Measurements from ENCODE around the gene LMF2. TPM values are rescaled to one million over a fixed set of nuclear protein-coding genes. Genes with fewer than 3 reads are reported as not detected.

The LMF2 gene
- total and polyA plus RNA-seq, 2 of the 4 experiments (the other 2 are of a cell fraction) = 16.8 to 82.6 TPM

DNA sequence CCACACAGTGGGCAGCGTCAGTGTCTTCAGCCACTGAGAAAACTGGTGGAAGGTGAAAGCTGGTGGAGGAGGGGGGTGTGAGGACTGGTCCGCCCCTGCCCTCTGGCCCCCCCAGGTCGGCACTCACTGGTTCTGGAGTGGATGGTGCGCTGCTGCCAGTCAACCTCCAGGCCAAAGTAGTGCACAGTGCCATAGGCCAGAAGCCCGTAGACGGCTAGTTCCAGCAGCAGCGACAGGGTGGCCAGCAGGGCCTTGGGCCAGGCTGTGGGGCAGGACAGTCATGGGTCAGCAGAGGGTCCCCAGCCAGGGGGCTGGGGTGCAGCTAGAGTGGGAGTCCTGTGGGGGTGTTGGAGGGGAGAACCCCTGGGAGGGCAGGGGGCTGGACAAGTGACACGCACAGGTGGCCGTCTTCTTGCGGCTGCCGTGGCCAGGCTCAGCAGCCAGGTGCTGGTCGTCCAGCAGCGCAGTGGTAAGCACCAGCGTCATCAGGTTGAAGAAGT, 2.2 kb downstream of the LMF2 start:
- Histone ChIP-seq H3K79me1 (ENCODE audit: low read depth in 1 of 2, low read length in 2 of 2) (peaks cover 8 to 49% of the 10 kb centered on the region in 2 experiments), H4K8ac (ENCODE audit: low read depth in 2 of 2, low read length in 2 of 2) (no peak overlapping the region), H3K18ac (ENCODE audit: low read depth, low read length) (no peak overlapping the region), H2BK15ac (ENCODE audit: low read depth, low read length) (no peak overlapping the region), H3K4ac (ENCODE audit: low read depth, low read length) (no peak overlapping the region), H2AK5ac (ENCODE audit: low read depth, low read length) (no peak overlapping the region), H4K91ac (ENCODE audit: insufficient read depth, low read depth, low read length) (no peak overlapping the region), H2BK20ac (ENCODE audit: low read depth, low read length) (no peak overlapping the region), H3K56ac (ENCODE audit: extremely low read depth, insufficient read depth, low read length) (no peak overlapping the region), H2BK5ac (ENCODE audit: low read depth, low read length, poor library complexity, severe bottlenecking) (no peak overlapping the region), H3K27me3 (ENCODE audit: control insufficient read depth, insufficient read depth, low read length) (no peaks in the 10 kb centered on the region), H3K9ac (ENCODE audit: low read depth, low read length) (no peak overlapping the region), H2AK9ac (replicated peaks; ENCODE audit: low read depth, low read length, poor library complexity) (peak overlapping the region; percentile 26), H3K4me3 (ENCODE audit: insufficient read depth, low read depth, low read length) (no peak overlapping the region), H3K27ac (ENCODE audit: insufficient read depth, low read length) (no peak overlapping the region), H3K36me3 (ENCODE audit: control insufficient read depth, insufficient read depth, low read length) (peaks cover 28% of the 10 kb centered on the region), H2BK120ac (ENCODE audit: low read depth, low read length) (no peak overlapping the region), H3K23ac (ENCODE audit: low read depth, low read length) (no peak overlapping the region), H3K14ac (replicated peaks; ENCODE audit: low read depth, low read length) (no peak overlapping the region), H2AFZ (replicated peaks; ENCODE audit: low read length, poor library complexity) (no peak overlapping the region), H4K20me1 (ENCODE audit: insufficient read depth, low read length) (no peaks in the 10 kb centered on the region; the same call in 1 of the 2 replicates), H3K9me3 (ENCODE audit: control insufficient read depth, insufficient read depth, low read length) (no peaks in the 10 kb centered on the region), H3K4me1 (ENCODE audit: control insufficient read depth, insufficient read depth, low read length) (peaks cover 4% of the 10 kb centered on the region), H3K4me2 (ENCODE audit: low read depth, low read length) (no peak overlapping the region), H4K5ac (ENCODE audit: low read depth, low read length) (no peak overlapping the region), H3K9me1 (ENCODE audit: insufficient read depth, low read length) (no peaks in the 10 kb centered on the region)
- WGBS, 2 experiments (ENCODE audit: extremely low coverage in 2 of 2, insufficient read length in 1 of 2) = 93% methylated on average over 12 of the region's 14 CpGs; no CpG with 5 or more reads in 1 of the 2 experiments
- ATAC-seq (ENCODE audit: low read depth) (no peak), DNase-seq (no peak)
- dilution Hi-C loops (cut with HindIII; ENCODE audit: low sequenced_read_pairs, unreplicated experiment) (no loop called here), in situ Hi-C loops (cut with MboI; ENCODE audit: low sequenced_read_pairs) (no loop called here), intact Hi-C loops (cut with micrococcal nuclease) (no loop called here)
- TSS peak; percentile 39 for BruUV-seq (replicated peaks)
- CTCF ChIA-PET = no interaction called here
- POLR2A ChIA-PET (ENCODE audit: unreplicated experiment) = no interaction called here
- TF ChIP-seq CEBPB (IDR thresholded peaks at IDR 0.05; ENCODE audit: low read depth, low read length) = no peak
- no peak for TF ChIP-seq RFX5 (IDR thresholded peaks at IDR 0.05; ENCODE audit: low read depth, low read length)
- no peak for TF ChIP-seq NFE2L2 (IDR thresholded peaks at IDR 0.05; ENCODE audit: low read depth, low read length)
- no peak for TF ChIP-seq RAD21 (IDR thresholded peaks at IDR 0.05; ENCODE audit: low read length)
- TF ChIP-seq CTCF (conservative IDR thresholded peaks at IDR 0.05; ENCODE audit: low read depth, low read length) = no peak
- no peak for TF ChIP-seq RCOR1 (IDR thresholded peaks at IDR 0.05; ENCODE audit: insufficient replicate concordance, low read length)
- TF ChIP-seq MXI1 (IDR thresholded peaks at IDR 0.05; ENCODE audit: borderline replicate concordance, low read depth, low read length) = no peak
- no peak for TF ChIP-seq FOS (IDR thresholded peaks at IDR 0.05; ENCODE audit: low read depth, low read length)

Measured in IMR-90 (cell line).